NCI-H2081 treated with DMSO at 0.1 percent for 48 hours (cell line): ENCODE results near the gene KIF2A.
"Not testable (repeated sequence)": the region's sequence is repeated elsewhere in the genome, so short reads cannot be mapped to it uniquely, and the experiment has no call there.

ENCODE experiments used
- DNase-seq: peaks from one replicate; lab custom pipeline; 2025; lab: John Stamatoyannopoulos, UW

Gene KIF2A

DNA sequence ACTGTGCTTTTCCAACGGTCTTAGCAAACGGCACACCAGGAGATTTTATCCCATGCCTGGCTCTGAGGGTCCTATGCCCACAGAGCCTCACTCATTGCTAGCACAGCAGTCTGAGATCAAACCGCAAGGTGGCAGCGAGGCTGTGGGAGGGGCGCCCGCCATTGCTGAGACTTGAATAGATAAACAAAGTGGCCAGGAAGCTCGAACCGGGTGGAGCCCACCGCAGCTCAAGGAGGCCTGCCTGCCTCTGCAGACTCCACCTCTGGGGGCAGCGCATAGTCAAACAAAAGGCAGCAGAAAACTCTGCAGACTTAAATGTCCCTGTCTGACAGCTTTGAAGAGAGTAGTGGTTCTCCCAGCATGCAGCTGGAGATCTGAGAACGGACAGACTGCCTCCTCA, 14.2 kb upstream of the KIF2A start:
- not testable (repeated sequence) for DNase-seq

GRCh38 chr5:62296998-62297397, 9.0 kb upstream of the KIF2A start:
- DNase-seq: no peak

DNA sequence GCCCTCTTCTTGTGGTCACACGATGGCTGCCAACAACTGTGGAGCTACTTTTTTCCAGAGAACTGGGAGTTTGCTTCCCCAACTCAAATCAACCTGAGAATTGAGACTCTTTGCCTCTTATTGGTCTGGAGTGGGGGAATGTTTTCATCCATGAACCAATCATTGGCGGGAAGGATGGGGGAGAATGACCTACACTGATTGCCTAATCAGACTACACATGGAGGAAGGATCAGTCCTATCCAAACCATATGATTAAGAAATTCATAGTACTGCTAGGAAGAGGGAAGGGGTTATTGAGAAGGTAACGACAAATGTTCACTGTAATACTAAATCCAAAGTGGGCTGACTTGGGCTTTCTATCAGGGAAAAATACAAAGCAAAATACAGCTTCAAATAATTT, 7.9 kb upstream of the KIF2A start:
- no peak for DNase-seq

DNA sequence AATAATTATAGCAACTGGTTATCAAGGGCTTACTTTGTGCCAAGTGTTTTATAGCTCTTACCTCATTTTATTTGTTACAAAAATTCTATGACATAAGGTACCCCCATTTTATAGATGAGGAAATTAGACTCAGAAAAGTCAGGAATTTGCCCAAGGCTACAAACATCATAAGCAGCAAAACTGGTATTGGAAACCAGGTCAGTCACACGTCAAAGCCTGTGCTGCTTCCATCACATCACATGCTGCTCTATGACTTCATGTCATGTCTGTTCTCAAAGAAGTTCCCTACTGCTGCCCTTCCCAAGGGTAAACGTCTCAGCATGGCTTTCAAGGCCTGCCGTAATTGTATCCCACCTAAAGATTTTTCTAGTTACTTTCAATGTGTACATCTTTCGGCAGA, 6.9 kb upstream of the KIF2A start:
- DNase-seq: no peak

DNA sequence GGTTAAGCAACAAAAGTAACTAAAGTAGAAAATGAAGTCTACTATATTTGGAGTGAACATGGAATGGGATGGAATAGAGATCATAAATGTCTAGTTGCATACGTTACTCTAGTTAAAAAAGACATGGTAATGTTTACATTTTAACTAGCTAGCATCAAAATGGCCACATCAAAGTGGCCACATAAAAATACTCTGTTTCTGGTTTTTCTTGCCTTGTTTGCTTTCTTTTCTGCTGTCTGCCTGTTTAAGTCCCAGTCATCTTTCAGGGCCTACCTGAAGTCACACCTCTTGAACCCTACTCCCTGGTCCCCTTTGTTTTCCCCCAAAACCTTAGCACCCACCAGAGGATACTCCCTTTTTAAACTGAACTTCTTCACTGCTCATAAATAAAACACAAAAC, 6.4 kb upstream of the KIF2A start:
- DNase-seq: no peak

DNA sequence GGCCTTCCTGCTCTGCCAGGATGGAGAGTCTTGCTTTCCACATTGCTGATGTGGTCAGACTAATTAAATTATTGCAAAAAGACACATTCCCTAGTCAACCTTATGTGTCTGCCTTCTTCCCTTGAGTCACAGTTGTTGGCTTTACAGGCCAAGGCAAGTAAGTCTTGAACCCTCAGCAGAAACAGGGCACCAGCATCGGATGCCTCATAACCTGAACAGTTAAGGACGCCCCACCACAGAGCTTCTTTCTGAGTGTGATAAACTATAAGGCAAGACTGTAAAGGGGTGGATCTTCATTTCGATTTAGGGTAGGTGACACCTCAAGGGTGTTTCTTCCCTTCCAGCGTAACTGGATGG, 670 bp upstream of the KIF2A start:
- no peak for DNase-seq

DNA sequence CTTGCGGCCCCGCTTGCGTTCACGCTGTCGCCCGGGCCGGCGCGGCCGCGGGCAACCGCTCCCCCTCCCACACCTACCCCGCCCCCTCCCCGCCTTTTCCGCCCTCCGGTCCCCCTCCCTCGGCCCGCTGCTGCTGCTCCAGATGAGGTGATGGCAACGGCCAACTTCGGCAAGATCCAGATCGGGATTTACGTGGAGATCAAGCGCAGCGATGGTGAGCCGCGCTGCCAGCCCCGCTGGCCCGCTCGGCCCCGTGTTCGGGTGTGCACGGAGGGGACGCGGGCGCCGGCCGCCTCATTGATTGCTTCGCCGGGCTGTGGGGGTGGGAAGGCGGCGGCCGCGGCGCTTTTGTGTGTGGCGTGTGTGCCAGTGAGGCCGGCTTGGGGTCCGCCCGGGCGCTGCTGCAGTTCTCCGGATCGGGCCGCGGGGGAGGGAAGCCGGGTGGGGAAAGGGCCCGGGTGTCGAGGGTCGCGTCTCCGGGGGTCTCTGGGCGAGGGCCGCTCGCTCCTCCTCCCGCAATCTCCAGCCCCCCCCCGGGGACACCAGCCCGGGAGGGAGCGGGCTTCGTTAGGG, 403 bp downstream of the KIF2A start:
- DNase-seq: no peak

- DNase-seq: no peak
These were observed 1.1 kb downstream of the KIF2A start for GRCh38 chr5:62306896-62307689.

- DNase-seq: no peak
These were observed 2.4 kb downstream of the KIF2A start for GRCh38 chr5:62308439-62308838.

DNA sequence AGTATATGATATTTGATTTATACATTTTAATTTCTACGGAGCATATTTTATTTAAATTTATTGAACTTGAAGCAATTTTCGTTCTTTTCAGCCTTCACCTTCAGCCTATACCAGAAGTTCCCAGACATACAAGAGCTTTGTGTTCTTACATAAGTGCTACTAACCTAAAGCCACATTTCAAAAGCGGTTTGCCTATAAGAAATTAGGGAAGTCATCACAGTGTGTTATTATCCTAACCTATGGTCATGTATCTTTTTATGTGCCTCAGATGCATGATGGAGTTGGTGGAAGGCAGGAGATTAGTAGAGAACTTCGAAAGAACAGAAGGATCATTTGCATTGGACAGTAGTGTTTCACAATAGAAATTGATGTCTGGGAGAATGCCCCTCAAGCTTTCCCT, 3.1 kb downstream of the KIF2A start:
- no peak for DNase-seq

DNA sequence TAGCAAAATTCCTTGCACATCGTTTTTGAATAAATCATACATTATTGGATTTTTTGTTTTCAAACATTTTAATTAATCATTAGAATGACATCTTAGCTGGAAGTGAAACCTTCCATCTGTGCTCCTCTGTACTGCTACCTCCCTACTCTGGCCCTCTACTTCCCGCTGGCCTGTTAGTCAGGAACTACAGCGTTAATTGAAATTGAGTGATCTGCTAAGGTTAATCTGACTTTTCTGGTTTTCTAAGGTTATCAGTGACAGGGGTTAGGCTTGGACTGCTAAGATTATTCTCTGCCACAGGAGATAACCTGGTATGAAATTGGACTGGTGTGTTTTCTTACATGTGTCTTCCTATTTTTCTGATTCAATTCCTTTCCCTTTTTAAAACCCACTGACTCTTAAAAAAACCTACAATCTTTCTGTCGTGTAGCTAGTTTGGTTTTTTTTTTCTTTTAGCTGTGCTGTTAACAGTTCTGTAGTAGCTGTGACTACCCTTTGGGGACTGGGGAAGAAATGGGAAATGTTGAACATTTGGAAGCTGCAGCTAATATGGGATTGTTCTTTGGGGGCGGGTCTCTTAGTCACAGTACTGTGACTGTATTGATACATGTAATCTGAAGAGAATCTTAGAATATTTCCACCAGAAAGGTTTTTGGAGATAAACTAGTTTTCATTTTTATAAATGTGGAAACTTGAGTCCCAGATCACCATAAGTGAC, 4.6 kb downstream of the KIF2A start:
- no peak for DNase-seq

DNA sequence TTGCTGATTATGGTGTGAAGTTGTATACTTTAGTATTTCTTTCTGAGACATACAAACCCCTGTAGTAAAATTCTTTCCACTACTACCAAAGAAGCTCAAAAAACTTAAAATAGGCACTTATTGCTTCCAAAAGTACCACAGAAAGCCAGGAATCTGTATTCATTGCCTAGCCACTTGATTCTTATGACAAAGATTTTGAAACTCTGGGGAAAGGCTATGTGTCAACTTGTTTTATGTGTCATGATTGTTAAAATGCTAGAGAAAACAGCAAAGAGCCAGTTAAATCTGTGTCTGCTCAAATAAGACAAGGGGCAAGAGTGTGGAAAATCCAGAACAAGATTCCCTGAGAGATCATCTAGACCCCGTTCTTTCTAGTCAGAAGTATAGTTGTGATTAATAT, 6.0 kb downstream of the KIF2A start:
- DNase-seq: no peak

DNA sequence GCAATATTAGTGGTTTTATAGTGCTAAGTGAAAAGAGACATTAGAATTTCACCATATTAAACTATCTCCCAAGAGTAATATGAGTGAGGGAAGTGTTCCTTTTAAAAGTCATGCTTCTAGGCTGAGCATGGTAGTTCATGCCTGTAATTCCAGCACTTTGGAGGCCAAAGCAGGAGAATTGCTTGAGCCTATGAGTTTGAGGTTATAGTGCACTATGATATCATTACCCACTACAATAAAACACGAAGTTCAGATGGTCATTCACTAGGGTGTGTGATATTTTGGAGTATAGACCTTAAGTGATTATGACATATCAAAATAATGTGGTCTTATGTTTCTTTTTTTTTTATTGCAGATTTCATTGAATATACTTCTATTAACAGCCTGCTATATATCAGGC, 6.7 kb downstream of the KIF2A start:
- no peak for DNase-seq

- DNase-seq: no peak
These were observed 8.3 kb downstream of the KIF2A start for GRCh38 chr5:62314213-62314830.

DNA sequence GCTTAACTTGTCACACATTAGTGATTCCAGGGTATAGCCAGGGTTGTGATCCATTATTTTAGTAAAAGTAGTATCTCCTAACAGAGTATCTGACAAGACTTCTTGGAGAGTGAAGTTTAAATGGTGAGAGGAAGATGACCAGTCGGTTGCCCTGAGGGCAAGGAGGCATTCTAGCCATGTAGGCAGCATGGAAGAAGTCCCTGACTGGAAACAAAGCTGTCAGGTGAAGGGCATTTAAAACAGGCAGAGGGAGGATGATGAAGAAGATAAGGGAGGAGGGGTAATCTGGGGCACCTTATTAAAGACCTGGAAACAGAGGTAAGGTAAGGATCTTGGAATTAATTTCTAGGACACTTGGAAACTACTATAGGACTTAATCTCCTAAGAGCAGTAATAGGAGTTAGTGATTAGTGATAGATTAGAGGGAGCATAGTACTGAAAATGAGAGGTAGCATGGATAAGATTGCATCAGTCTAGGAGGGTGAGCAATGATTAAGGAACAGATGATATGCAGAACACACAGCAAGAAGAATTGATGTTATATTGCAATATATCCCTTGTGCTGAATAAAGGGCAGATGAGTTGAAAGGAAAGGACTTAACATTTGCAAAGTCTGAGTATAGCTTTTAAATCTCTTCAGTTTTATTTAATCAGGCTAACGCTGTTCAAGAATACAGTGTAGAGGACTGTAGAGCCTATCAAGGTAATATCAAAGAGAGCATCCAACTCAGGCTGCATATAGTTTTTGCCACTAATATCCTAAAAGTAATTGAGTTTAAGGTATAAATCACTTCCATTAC, 9.6 kb downstream of the KIF2A start:
- no peak for DNase-seq

GRCh38 chr5:62316176-62316502, 10.1 kb downstream of the KIF2A start:
- DNase-seq: no peak

GRCh38 chr5:62317810-62318209, 11.8 kb downstream of the KIF2A start:
- DNase-seq: no peak

- DNase-seq: no peak
These were observed 16.5 kb downstream of the KIF2A start for GRCh38 chr5:62322484-62322883.

- no peak for DNase-seq
These were observed 20.3 kb downstream of the KIF2A start for GRCh38 chr5:62326302-62326701.

- DNase-seq: no peak
These were observed 20.7 kb downstream of the KIF2A start for GRCh38 chr5:62326702-62327101.

- no peak for DNase-seq
These were observed 21.4 kb downstream of the KIF2A start for GRCh38 chr5:62327138-62328053.
